Measurements from ENCODE around the gene RPGRIP1.
"Not testable (repeated sequence)": the region's sequence is repeated elsewhere in the genome, so short reads cannot be mapped to it uniquely, and the experiment has no call there.

RPGRIP1 gene

DNA sequence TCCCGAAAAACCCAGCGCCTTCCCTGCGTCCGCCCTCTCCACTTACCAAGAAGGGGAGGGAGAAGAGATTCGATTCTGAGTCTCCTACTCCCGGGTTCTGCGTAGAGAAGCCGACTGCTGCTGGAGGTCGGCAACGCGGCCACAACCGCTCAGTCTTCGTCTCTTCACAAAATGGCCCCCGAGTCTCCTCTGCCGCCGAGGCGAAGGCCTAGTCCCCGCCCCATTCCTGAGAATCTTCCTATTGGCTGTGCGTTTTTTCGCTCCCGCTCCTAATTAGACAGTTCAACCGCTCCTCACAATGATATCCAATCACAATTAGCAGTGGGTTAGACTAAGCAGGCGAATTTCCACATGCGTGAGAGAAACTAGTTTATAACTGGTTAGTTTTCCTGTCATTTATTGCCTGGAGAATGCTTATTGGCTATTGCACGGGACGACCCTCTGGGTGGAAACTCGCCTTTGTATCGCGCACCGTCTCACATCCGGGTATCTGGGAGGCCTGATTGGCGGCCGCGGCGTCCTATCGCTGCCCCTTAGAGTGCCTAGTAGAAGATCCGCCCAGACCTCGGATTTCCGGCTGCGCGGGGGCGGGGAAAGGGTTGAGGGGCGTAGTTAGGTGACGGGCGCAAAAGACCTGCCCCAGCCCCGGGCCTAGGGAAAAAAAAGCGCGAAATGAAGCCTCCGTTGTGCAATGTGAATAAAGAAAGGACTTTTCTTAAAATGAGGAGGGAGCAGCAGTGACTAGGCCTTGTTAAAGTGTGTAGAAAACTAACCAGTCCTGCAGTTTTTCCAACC is 10.4 kb upstream of the RPGRIP1 start, which contains the start of gene HNRNPC:
HNRNPC (minus strand) TSS at position 191 of the 795 bp plus-strand sequence. CDS start 35,249 bp downstream, outside the sequence.
- H2BK5ac ChIP-seq (ENCODE audit: low read depth, low read length, poor library complexity, severe bottlenecking), result peak within 1 kb of the TSS; percentile 33
- H3K36me3 ChIP-seq (ENCODE audit: control insufficient read depth in 1 of 2, insufficient read depth in 2 of 2, low read depth in 1 of 2, low read length in 2 of 2), result peaks cover 16 to 36% of the 10 kb centered on the region in 2 experiments
- H3K9ac ChIP-seq (ENCODE audit: low read length), result peak within 1 kb of the TSS; percentile 100
- peaks cover 1% of the 10 kb centered on the region for H3K79me1 ChIP-seq (replicated peaks; ENCODE audit: low read length, poor library complexity, severe bottlenecking)
- H4K91ac ChIP-seq (ENCODE audit: low read length), result peak within 1 kb of the TSS; percentile 57
- under 1% methylated on average over 44 of the region's 49 CpGs for WGBS
- H3K4me3 ChIP-seq (ENCODE audit: insufficient read depth in 1 of 2, low read depth in 1 of 2, low read length in 2 of 2), result peak within 1 kb of the TSS; percentile 73 to 99
- H2AFZ ChIP-seq (ENCODE audit: low read depth, low read length), result no peak within 1 kb of the TSS
- peaks cover 14% of the 10 kb centered on the region for H3K4me1 ChIP-seq (ENCODE audit: control insufficient read depth, insufficient read depth, low read depth, low read length)
- peak within 1 kb of the TSS; percentile 97 for H4K8ac ChIP-seq (ENCODE audit: low read length)
- peak; percentile 100 for DNase-seq
- peak within 1 kb of the TSS; percentile 57 to 82 for H3K18ac ChIP-seq (ENCODE audit: low read depth in 1 of 2, low read length in 2 of 2)
- H3K23ac ChIP-seq (ENCODE audit: low read length in 2 of 2), result peak within 1 kb of the TSS in 1 of 2 experiments; percentile 6
- H3K9me3 ChIP-seq (ENCODE audit: control insufficient read depth, low read length), result no peaks in the 10 kb centered on the region
- H3K14ac ChIP-seq (ENCODE audit: low read length in 2 of 2), result peak within 1 kb of the TSS in 1 of 2 experiments; percentile 19
- no peak within 1 kb of the TSS for H2BK15ac ChIP-seq (ENCODE audit: low read depth, poor library complexity, severe bottlenecking)
- peak within 1 kb of the TSS; percentile 51 for H2AK5ac ChIP-seq (ENCODE audit: low read length, severe bottlenecking)
- H3K27me3 ChIP-seq (ENCODE audit: control insufficient read depth in 1 of 2, insufficient read depth in 1 of 2, low read length in 2 of 2), result no peaks in the 10 kb centered on the region
- H2BK12ac ChIP-seq (ENCODE audit: low read length in 2 of 2), result no peak within 1 kb of the TSS
- H3K4me2 ChIP-seq (ENCODE audit: low read length, poor library complexity, severe bottlenecking), result peak within 1 kb of the TSS; percentile 68
- H3K27ac ChIP-seq (ENCODE audit: low read length, poor library complexity, severe bottlenecking), result peak within 1 kb of the TSS; percentile 88
- peak within 1 kb of the TSS; percentile 85 to 95 for H3K4ac ChIP-seq (ENCODE audit: low read depth in 1 of 2, low read length in 2 of 2)
- peak within 1 kb of the TSS; percentile 71 for H2BK120ac ChIP-seq (ENCODE audit: low read depth, low read length)

DNA sequence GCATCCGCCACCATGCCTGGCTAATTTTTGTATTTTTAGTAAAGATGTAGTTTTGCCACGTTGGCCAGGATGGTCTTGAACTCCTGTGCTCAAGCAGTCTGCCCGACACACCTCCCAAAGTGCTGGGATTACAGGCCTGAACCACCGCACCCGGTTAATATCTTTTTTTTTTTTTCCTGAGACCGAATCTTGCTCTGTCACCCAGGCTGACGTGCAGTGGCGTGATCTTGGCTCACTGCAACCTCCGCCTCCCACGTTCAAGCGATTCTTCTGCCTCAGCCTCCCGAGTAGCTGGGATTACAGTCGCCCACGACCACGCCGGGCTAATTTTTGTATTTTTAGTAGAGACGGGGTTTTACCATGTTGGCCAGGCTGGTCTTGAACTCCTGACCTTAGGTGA is 7.2 kb upstream of the RPGRIP1 start:
- H3K4ac ChIP-seq (ENCODE audit: low read depth in 1 of 2, low read length in 2 of 2); H2BK15ac ChIP-seq (ENCODE audit: low read depth, poor library complexity, severe bottlenecking); H3K4me3 ChIP-seq (ENCODE audit: insufficient read depth in 1 of 2, low read depth in 1 of 2, low read length in 2 of 2); H2AFZ ChIP-seq (ENCODE audit: low read depth, low read length); H2BK120ac ChIP-seq (ENCODE audit: low read depth, low read length); H3K9ac ChIP-seq (ENCODE audit: low read length); H3K36me3 ChIP-seq (ENCODE audit: control insufficient read depth in 1 of 2, insufficient read depth in 2 of 2, low read depth in 1 of 2, low read length in 2 of 2); H3K23ac ChIP-seq (ENCODE audit: low read length in 2 of 2); H2BK12ac ChIP-seq (ENCODE audit: low read length in 2 of 2); DNase-seq; H3K4me1 ChIP-seq (ENCODE audit: control insufficient read depth, insufficient read depth, low read depth, low read length); H3K14ac ChIP-seq (ENCODE audit: low read length in 2 of 2); H3K18ac ChIP-seq (ENCODE audit: low read depth in 1 of 2, low read length in 2 of 2); H3K27ac ChIP-seq (ENCODE audit: low read length, poor library complexity, severe bottlenecking); H3K79me1 ChIP-seq (replicated peaks; ENCODE audit: low read length, poor library complexity, severe bottlenecking); H4K8ac ChIP-seq (ENCODE audit: low read length); H3K27me3 ChIP-seq (ENCODE audit: control insufficient read depth in 1 of 2, insufficient read depth in 1 of 2, low read length in 2 of 2); H4K91ac ChIP-seq (ENCODE audit: low read length); H3K4me2 ChIP-seq (ENCODE audit: low read length, poor library complexity, severe bottlenecking); H3K9me3 ChIP-seq (ENCODE audit: control insufficient read depth, low read length); H2AK5ac ChIP-seq (ENCODE audit: low read length, severe bottlenecking); H2BK5ac ChIP-seq (ENCODE audit: low read depth, low read length, poor library complexity, severe bottlenecking): not testable (repeated sequence)
- WGBS, result 94% methylated on average over 15 of the region's 17 CpGs

DNA sequence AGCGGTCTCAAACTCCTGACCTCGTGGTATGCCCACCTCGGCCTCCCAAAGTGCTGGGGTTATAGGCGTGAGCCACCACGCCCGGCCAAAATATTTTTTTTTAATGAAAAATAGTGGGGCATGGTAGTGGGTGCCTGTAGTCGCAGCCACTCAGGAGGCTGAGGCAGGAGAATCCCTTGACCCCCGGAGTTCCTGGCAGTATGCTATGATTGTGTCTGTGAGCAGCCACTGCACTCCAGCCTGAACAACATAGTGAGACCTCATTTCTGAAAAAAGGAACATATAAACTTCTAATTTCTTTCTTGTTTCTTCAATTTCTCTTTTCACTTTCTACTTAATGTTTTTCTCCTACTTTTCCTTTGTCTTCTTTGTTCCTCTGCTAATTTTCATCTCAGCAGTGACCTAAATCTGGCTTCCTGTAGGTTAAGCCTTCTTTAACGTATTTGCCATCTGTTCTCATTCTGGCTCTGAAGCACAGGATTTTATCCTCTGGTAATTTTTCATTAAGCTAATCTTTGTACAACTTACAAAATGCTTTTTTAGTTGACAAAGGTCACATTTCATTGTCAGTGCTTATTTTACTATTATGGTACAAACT is 4.5 kb upstream of the RPGRIP1 start:
- Histone ChIP-seq H3K9me3 (ENCODE audit: control insufficient read depth, low read length) (no peaks in the 10 kb centered on the region), H3K27ac (ENCODE audit: low read length, poor library complexity, severe bottlenecking) (no peak overlapping the region), H2AK5ac (ENCODE audit: low read length, severe bottlenecking) (no peak overlapping the region), H3K4me2 (ENCODE audit: low read length, poor library complexity, severe bottlenecking) (no peak overlapping the region), H2BK15ac (ENCODE audit: low read depth, poor library complexity, severe bottlenecking) (no peak overlapping the region), H2BK12ac (ENCODE audit: low read length in 2 of 2) (no peak overlapping the region), H3K79me1 (replicated peaks; ENCODE audit: low read length, poor library complexity, severe bottlenecking) (no peaks in the 10 kb centered on the region), H3K14ac (ENCODE audit: low read length in 2 of 2) (no peak overlapping the region), H2BK120ac (ENCODE audit: low read depth, low read length) (no peak overlapping the region), H3K9ac (ENCODE audit: low read length) (no peak overlapping the region), H3K18ac (ENCODE audit: low read depth in 1 of 2, low read length in 2 of 2) (no peak overlapping the region), H3K4ac (ENCODE audit: low read depth in 1 of 2, low read length in 2 of 2) (no peak overlapping the region), H3K27me3 (ENCODE audit: control insufficient read depth in 1 of 2, insufficient read depth in 1 of 2, low read length in 2 of 2) (no peaks in the 10 kb centered on the region), H3K36me3 (ENCODE audit: control insufficient read depth in 1 of 2, insufficient read depth in 2 of 2, low read depth in 1 of 2, low read length in 2 of 2) (no peaks in the 10 kb centered on the region), H4K8ac (ENCODE audit: low read length) (no peak overlapping the region), H4K91ac (ENCODE audit: low read length) (no peak overlapping the region), H2AFZ (ENCODE audit: low read depth, low read length) (no peak overlapping the region), H3K23ac (ENCODE audit: low read length in 2 of 2) (no peak overlapping the region), H3K4me3 (ENCODE audit: insufficient read depth in 1 of 2, low read depth in 1 of 2, low read length in 2 of 2) (no peak overlapping the region), H2BK5ac (ENCODE audit: low read depth, low read length, poor library complexity, severe bottlenecking) (no peak overlapping the region), H3K4me1 (ENCODE audit: control insufficient read depth, insufficient read depth, low read depth, low read length) (no peaks in the 10 kb centered on the region)
- DNase-seq, result no peak
- WGBS, result 91% methylated on average over 9 of the region's 9 CpGs

DNA sequence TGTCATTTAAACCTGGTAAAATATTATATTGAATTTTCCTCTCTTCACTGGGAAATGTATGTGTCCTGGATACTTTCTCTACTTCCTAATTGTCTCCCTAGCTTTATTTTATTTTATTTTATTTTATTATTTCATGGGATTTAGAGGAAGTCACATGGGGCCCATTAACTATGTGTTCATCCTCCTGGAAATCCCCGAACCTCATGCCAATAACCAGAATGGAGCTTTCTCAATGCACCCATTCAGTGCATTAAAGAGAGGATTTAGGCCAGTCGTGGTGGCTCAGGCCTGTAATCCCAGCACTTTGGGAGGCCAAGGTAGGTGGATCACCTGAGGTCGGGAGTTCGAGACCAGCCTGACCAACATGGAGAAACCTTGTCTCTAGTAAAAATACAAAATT is 1.3 kb upstream of the RPGRIP1 start:
- Histone ChIP-seq H2BK5ac (ENCODE audit: low read depth, low read length, poor library complexity, severe bottlenecking) (no peak overlapping the region), H2BK120ac (ENCODE audit: low read depth, low read length) (no peak overlapping the region), H3K14ac (ENCODE audit: low read length in 2 of 2) (no peak overlapping the region), H4K8ac (ENCODE audit: low read length) (no peak overlapping the region), H2AFZ (ENCODE audit: low read depth, low read length) (no peak overlapping the region), H3K23ac (ENCODE audit: low read length in 2 of 2) (no peak overlapping the region), H2BK12ac (ENCODE audit: low read length in 2 of 2) (no peak overlapping the region), H2BK15ac (ENCODE audit: low read depth, poor library complexity, severe bottlenecking) (no peak overlapping the region), H3K9ac (ENCODE audit: low read length) (peak overlapping the region; percentile 62), H2AK5ac (ENCODE audit: low read length, severe bottlenecking) (no peak overlapping the region), H3K4me1 (ENCODE audit: control insufficient read depth, insufficient read depth, low read depth, low read length) (no peaks in the 10 kb centered on the region), H3K4me3 (ENCODE audit: insufficient read depth in 1 of 2, low read depth in 1 of 2, low read length in 2 of 2) (no peak overlapping the region), H3K79me1 (replicated peaks; ENCODE audit: low read length, poor library complexity, severe bottlenecking) (no peaks in the 10 kb centered on the region), H3K4me2 (ENCODE audit: low read length, poor library complexity, severe bottlenecking) (no peak overlapping the region), H4K91ac (ENCODE audit: low read length) (no peak overlapping the region), H3K27me3 (ENCODE audit: control insufficient read depth in 1 of 2, insufficient read depth in 1 of 2, low read length in 2 of 2) (no peaks in the 10 kb centered on the region), H3K36me3 (ENCODE audit: control insufficient read depth in 1 of 2, insufficient read depth in 2 of 2, low read depth in 1 of 2, low read length in 2 of 2) (no peaks in the 10 kb centered on the region), H3K27ac (ENCODE audit: low read length, poor library complexity, severe bottlenecking) (no peak overlapping the region), H3K18ac (ENCODE audit: low read depth in 1 of 2, low read length in 2 of 2) (no peak overlapping the region), H3K9me3 (ENCODE audit: control insufficient read depth, low read length) (no peaks in the 10 kb centered on the region), H3K4ac (ENCODE audit: low read depth in 1 of 2, low read length in 2 of 2) (no peak overlapping the region)
- no peak for DNase-seq
- 91% methylated on average over 4 of the region's 4 CpGs for WGBS
